K562 (cell line): ENCODE data around the gene CLNK. TPM values are rescaled to one million over a fixed set of nuclear protein-coding genes. Genes with fewer than 3 reads are reported as not detected.

Experiments
- ATAC-seq: fragments of 200-7000 bp; cut with Tn5 transposase; 3 replicates; pipeline ENCODE4 v1.9.1; 2020; ENCODE audit warnings: moderate library complexity
- BruUV-seq: library from RNA; stranded (reverse); fragments of 400-500 nt; replicated peaks from 2 replicates; lab custom pipeline; 2021; lab: Mats Ljungman, UMichigan
- CTCF ChIA-PET: fragments of 300-600 bp; formaldehyde crosslinking; extraction: SDS; loops from one replicate; lab custom pipeline; 2021; ENCODE audit warnings: low intra/inter-chr PET ratio; lab: Yijun Ruan, JAX
- POLR2A ChIA-PET: fragments of 300-600, 350-650 bp; sonication (Branson Sonifier 250); formaldehyde crosslinking; extraction: SDS; loops from one replicate; lab custom pipeline; 2021; ENCODE audit warnings: antibody characterized with exemption, inconsistent platforms; lab: Yijun Ruan, JAX
- DNase-seq, 4 experiments: peaks; one replicate each; pipeline versions ENCODE4 v3.0.0 to v3.0.0-alpha.2; 2011 to 2018; ENCODE audit warnings: low spot score in 3 of 4, mixed read lengths in 3 of 4; ENCODE audit errors: extremely low read depth in 1 of 4
- FAIRE-seq: peaks from 2 replicates; lab custom pipeline; 2011; peaks lifted over from hg19 to GRCh38; lab: Jason Lieb, UNC
- H2AFZ ChIP-seq: 2 replicates; pipeline ENCODE4 v1.6.0; 2011; ENCODE audit warnings: low read depth, low read length, control low read depth, inconsistent platforms
- H3K27ac ChIP-seq: fragments of 200-600 bp; 3 replicates; pipeline ENCODE4 v1.8.0; 2011; ENCODE audit warnings: low read depth, mild to moderate bottlenecking, control low read depth, inconsistent platforms, low read length, moderate library complexity, mixed read lengths; ENCODE audit errors: extremely low read depth
- H3K27me3 ChIP-seq, 2 experiments: fragments of 300-600 bp in 1 of 2; 2 replicates in 1 of 2; 3 replicates in 1 of 2; pipeline versions ENCODE4 v1.6.0 to v1.8.0; 2011; ENCODE audit warnings: inconsistent platforms in 2 of 2, low read length in 2 of 2, mild to moderate bottlenecking in 1 of 2, mixed read lengths in 1 of 2, moderate library complexity in 1 of 2; ENCODE audit not compliant: control insufficient read depth in 2 of 2, insufficient read depth in 2 of 2
- H3K36me3 ChIP-seq: fragments of 300-600 bp; 3 replicates; pipeline ENCODE4 v1.8.0; 2011; ENCODE audit warnings: mild to moderate bottlenecking, low read length, inconsistent platforms; ENCODE audit not compliant: control insufficient read depth, insufficient read depth
- H3K4me1 ChIP-seq, 2 experiments: fragments of 200-600 bp in 1 of 2; replicated peaks in 1 of 2; 2 replicates in 1 of 2; 3 replicates in 1 of 2; pipeline versions ENCODE4 v1.5.1 to v1.8.0; 2011; ENCODE audit warnings: inconsistent platforms in 2 of 2, low read length in 2 of 2, mild to moderate bottlenecking in 1 of 2, mixed read lengths in 1 of 2, moderate library complexity in 1 of 2; ENCODE audit not compliant: control insufficient read depth in 2 of 2, insufficient read depth in 2 of 2
- H3K4me2 ChIP-seq: 2 replicates; pipeline ENCODE4 v1.6.1; 2011; ENCODE audit warnings: low read length, control low read depth, inconsistent platforms, mixed read lengths; ENCODE audit not compliant: insufficient read depth
- H3K4me3 ChIP-seq: fragments of 200-600 bp; sonication (generic), shearing (Covaris generic); 2 replicates; pipeline ENCODE4 v1.5.1; 2016; ENCODE audit warnings: control low read depth, inconsistent platforms
- H3K79me2 ChIP-seq: fragments of 200-600 bp; 3 replicates; pipeline ENCODE4 v1.8.0; 2011; ENCODE audit warnings: low read length, inconsistent platforms; ENCODE audit not compliant: control insufficient read depth, insufficient read depth
- H3K9ac ChIP-seq, 2 experiments: 2 replicates each; pipeline versions ENCODE4 v1.6.0 to v1.6.1; 2011; ENCODE audit warnings: low read depth in 2 of 2, low read length in 2 of 2, control low read depth in 1 of 2, inconsistent platforms in 1 of 2, mild to moderate bottlenecking in 1 of 2, mixed read lengths in 1 of 2; ENCODE audit not compliant: insufficient read depth in 1 of 2
- H3K9me1 ChIP-seq: one replicate; pipeline ENCODE4 v1.6.0; 2011; ENCODE audit warnings: inconsistent platforms, mild to moderate bottlenecking, low read length, moderate library complexity; ENCODE audit not compliant: control insufficient read depth, insufficient read depth
- H3K9me3 ChIP-seq: replicated peaks from 2 replicates; pipeline ENCODE4 v1.5.1; 2011; ENCODE audit warnings: low read depth, low read length, inconsistent platforms; ENCODE audit not compliant: control insufficient read depth, insufficient read depth
- H4K20me1 ChIP-seq: replicated peaks from 2 replicates; pipeline ENCODE4 v1.6.1; 2011; ENCODE audit warnings: low read length, inconsistent platforms, mixed read lengths; ENCODE audit not compliant: control insufficient read depth, insufficient read depth
- MAFG ChIP-seq: fragments of 450-650 bp; conservative IDR thresholded peaks from 2 replicates; pipeline ENCODE4 v1.6.1; 2016; ENCODE audit warnings: missing genetic modification characterization, missing compliant biosample characterization
- NCOA2 ChIP-seq, 2 experiments: fragments of 450-650 bp; IDR thresholded peaks; 2 replicates each; pipeline ENCODE4 v1.6.1; 2018; ENCODE audit warnings: mild to moderate bottlenecking in 2 of 2, moderate library complexity in 1 of 2; ENCODE audit not compliant: partially characterized antibody in 2 of 2
- RCOR1 ChIP-seq, 2 experiments: IDR thresholded peaks; 2 replicates each; pipeline ENCODE4 v1.6.1; 2012; ENCODE audit warnings: low read depth in 2 of 2, low read length in 2 of 2, borderline replicate concordance in 1 of 2, improper control_type of control experiment in 1 of 2
- ZNF79 ChIP-seq: fragments of 250-450 bp; sonication (Bioruptor Pico); IDR thresholded peaks from 2 replicates; pipeline ENCODE4 v1.4.0; 2020; ENCODE audit warnings: low read depth, mild to moderate bottlenecking, moderate library complexity
- WGBS: fragments of 100-300 bp; shearing (Covaris generic); methylation state at CpG from one replicate; pipeline ENCODE4 v1.1.6; 2016; ENCODE audit warnings: low coverage, mixed read lengths; ENCODE audit not compliant: insufficient coverage; ENCODE audit errors: missing lambda C conversion rate; 5-methylcytosine and 5-hydroxymethylcytosine counted together
- in situ Hi-C: fragments of 300-500 bp; cut with MboI; formaldehyde crosslinking; loops from 4 replicates; pipeline ENCODE4 v1.15.0; 2018; ENCODE audit warnings: inconsistent platforms, mixed read lengths
- intact Hi-C: fragments of 100-400 bp; cut with micrococcal nuclease; formaldehyde crosslinking; loops from 2 replicates; pipeline ENCODE4 v1.14.2; 2022
- polyA plus RNA-seq, 8 experiments: library from polyadenylated mRNA; depleted of rRNA in 4 of 8; stranded (reverse) in 5 of 8; unstranded in 3 of 8; fragments of >200 nt; fragmentation: Nextera tagmentation in 2 of 8; fragmentation: Illumina TruSeq in 1 of 8; extraction: Ambion mirVana in 2 of 8; extraction: Trizol in 1 of 8; gene quantifications; 2 replicates each; pipeline versions ENCODE4 v1.2.1 to v1.2.3, GENCODE V29; 2011 to 2014; ENCODE audit warnings: inconsistent platforms in 1 of 8, missing spikeins in 1 of 8
- total RNA-seq, 7 experiments: library from RNA; depleted of rRNA in 6 of 7; stranded (reverse); fragments of >200 nt in 6 of 7; fragmentation: Illumina TruSeq in 2 of 7; extraction: Trizol in 2 of 7; gene quantifications; 2 replicates each; pipeline versions ENCODE4 v1.2.1 to v1.2.3, GENCODE V29; 2011 to 2021; ENCODE audit warnings: low replicate concordance in 1 of 7
- TF ChIP-seq, protein P1 (sequence below): IDR thresholded peaks from 2 replicates; pipeline ENCODE4 v1.6.1; 2016; ENCODE audit warnings: missing genetic modification characterization, missing compliant biosample characterization
- TF ChIP-seq, protein P2 (sequence below), 3 experiments: IDR thresholded peaks in 2 of 3; conservative IDR thresholded peaks in 1 of 3; 2 replicates each; pipeline ENCODE4 v1.5.1; 2011 to 2012; ENCODE audit warnings: low read length in 3 of 3, mild to moderate bottlenecking in 3 of 3, control low read depth in 2 of 3, improper control_type of control experiment in 1 of 3, inconsistent platforms in 1 of 3, low read depth in 1 of 3, mixed read lengths in 1 of 3, moderate library complexity in 1 of 3; ENCODE audit not compliant: insufficient read depth in 2 of 3
- TF ChIP-seq, protein P3 (sequence below): fragments of 150-350 bp; IDR thresholded peaks from 2 replicates; pipeline ENCODE4 v1.6.1; 2014; ENCODE audit warnings: low read depth, mild to moderate bottlenecking, low read length, borderline replicate concordance

CLNK gene
- total and polyA plus RNA-seq, 9 of the 15 experiments (the other 6 are each of a cell fraction or from before 2014, with no cell fraction given): not detected

DNA sequence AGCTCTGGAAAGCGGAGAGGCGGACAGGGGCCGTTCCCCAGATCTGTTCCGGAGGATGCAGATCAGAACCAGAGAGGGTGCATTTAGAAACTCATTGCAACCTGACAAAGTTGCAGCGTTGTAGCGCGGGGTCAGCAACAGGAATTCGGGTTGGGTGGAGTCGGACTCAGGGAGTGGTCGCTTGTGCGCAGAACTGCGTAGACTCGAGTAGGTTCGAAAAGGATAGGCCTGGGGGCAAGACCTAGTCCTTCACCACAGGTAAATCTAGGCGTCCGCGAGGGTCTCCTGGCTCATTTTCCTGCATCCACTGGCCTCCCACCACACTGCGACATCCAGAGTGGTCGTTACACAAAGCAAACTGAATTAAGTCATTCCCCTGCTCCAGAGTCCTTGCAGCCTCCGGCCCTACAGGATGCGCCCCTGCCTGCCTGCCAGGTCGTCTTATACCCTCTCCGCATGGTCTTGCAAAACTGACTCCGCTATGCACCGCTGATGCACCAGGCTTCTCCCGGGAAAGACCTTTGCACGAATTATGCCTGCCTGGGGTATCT is 222.6 kb downstream of the CLNK start (continued):
- TF ChIP-seq, protein P1, sequence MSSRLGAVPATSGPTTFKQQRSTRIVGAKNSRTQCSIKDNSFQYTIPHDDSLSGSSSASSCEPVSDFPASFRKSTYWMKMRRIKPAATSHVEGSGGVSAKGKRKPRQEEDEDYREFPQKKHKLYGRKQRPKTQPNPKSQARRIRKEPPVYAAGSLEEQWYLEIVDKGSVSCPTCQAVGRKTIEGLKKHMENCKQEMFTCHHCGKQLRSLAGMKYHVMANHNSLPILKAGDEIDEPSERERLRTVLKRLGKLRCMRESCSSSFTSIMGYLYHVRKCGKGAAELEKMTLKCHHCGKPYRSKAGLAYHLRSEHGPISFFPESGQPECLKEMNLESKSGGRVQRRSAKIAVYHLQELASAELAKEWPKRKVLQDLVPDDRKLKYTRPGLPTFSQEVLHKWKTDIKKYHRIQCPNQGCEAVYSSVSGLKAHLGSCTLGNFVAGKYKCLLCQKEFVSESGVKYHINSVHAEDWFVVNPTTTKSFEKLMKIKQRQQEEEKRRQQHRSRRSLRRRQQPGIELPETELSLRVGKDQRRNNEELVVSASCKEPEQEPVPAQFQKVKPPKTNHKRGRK (tag): no peak
- no peak for TF ChIP-seq NCOA2 (IDR thresholded peaks at IDR 0.05; ENCODE audit: partially characterized antibody in 2 of 2)

DNA sequence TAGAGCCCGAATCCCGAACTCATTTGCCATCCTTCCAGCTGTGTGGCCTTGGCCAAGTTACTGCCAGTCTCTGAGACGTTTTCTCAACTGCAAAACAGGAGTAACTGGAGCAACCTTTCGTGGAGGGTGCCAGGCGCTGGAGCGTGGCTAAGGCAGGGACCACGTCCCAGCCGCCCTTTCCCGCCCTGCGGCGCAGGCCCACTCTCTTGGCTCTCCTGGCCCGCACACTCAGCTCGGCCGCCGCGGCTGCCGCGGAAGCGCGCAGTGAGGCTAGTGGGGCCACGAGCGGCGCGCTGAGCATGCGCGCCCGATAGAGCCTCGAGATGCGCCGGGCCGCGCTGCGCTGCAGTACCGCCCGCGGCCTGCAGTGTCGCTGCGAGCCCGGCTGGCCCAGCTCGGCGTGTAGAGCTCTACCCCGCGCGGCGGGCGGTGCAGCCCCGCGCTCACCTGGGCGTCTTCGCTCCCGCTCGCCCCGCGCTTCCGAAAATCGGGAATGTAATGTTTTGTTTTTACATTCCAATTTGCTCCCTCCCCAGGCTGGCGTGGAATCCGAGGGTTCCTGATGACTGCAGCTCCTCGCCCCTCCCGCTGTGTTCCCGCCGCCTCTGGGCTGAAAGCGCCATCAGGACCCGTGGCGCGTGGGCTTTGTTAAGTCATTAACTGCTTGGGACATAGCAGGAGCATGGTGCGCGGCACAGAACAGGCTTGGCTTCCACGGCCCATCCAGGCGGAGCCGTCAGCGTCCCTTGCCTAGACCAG is 223.3 kb downstream of the CLNK start:
- FAIRE-seq: no peak
- intact Hi-C loops (loop anchor here (5.0 kb wide), 1 partner anchor 66 kb away; no protein-coding TSS in a partner anchor), in situ Hi-C loops (loop anchor here (10.0 kb wide), 1 partner anchor 64 kb away; no protein-coding TSS in a partner anchor)
- TF ChIP-seq, protein P2, sequence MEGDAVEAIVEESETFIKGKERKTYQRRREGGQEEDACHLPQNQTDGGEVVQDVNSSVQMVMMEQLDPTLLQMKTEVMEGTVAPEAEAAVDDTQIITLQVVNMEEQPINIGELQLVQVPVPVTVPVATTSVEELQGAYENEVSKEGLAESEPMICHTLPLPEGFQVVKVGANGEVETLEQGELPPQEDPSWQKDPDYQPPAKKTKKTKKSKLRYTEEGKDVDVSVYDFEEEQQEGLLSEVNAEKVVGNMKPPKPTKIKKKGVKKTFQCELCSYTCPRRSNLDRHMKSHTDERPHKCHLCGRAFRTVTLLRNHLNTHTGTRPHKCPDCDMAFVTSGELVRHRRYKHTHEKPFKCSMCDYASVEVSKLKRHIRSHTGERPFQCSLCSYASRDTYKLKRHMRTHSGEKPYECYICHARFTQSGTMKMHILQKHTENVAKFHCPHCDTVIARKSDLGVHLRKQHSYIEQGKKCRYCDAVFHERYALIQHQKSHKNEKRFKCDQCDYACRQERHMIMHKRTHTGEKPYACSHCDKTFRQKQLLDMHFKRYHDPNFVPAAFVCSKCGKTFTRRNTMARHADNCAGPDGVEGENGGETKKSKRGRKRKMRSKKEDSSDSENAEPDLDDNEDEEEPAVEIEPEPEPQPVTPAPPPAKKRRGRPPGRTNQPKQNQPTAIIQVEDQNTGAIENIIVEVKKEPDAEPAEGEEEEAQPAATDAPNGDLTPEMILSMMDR (IDR thresholded peaks at IDR 0.05 in 2 of 3, conservative IDR thresholded peaks at IDR 0.05 in 1 of 3; ENCODE audit: insufficient read depth in 2 of 3, low read depth in 1 of 3, low read length in 3 of 3): peak; percentile 78 to 87 (median 84)
- TF ChIP-seq RCOR1 (IDR thresholded peaks at IDR 0.05; ENCODE audit: borderline replicate concordance in 1 of 2, low read depth in 2 of 2, low read length in 2 of 2) (peak in 1 of 2 experiments; percentile 65; a peak in 2 of 4 replicates), ZNF79 (no peak), MAFG (no peak)
- TF ChIP-seq, protein P3, sequence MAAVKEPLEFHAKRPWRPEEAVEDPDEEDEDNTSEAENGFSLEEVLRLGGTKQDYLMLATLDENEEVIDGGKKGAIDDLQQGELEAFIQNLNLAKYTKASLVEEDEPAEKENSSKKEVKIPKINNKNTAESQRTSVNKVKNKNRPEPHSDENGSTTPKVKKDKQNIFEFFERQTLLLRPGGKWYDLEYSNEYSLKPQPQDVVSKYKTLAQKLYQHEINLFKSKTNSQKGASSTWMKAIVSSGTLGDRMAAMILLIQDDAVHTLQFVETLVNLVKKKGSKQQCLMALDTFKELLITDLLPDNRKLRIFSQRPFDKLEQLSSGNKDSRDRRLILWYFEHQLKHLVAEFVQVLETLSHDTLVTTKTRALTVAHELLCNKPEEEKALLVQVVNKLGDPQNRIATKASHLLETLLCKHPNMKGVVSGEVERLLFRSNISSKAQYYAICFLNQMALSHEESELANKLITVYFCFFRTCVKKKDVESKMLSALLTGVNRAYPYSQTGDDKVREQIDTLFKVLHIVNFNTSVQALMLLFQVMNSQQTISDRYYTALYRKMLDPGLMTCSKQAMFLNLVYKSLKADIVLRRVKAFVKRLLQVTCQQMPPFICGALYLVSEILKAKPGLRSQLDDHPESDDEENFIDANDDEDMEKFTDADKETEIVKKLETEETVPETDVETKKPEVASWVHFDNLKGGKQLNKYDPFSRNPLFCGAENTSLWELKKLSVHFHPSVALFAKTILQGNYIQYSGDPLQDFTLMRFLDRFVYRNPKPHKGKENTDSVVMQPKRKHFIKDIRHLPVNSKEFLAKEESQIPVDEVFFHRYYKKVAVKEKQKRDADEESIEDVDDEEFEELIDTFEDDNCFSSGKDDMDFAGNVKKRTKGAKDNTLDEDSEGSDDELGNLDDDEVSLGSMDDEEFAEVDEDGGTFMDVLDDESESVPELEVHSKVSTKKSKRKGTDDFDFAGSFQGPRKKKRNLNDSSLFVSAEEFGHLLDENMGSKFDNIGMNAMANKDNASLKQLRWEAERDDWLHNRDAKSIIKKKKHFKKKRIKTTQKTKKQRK: no peak

More for the DNA sequence above, 223.3 kb downstream of the CLNK start:
- H3K9me3 ChIP-seq: no peaks in the 10 kb centered on the region; the same call in 1 of the 2 replicates
- peak overlapping the region; percentile 93 for H3K4me2 ChIP-seq
- no peaks in the 10 kb centered on the region for H3K27me3 ChIP-seq
- ATAC-seq (peak; percentile 73), DNase-seq (peak; percentile 83 to 87 (median 84))
- no peaks in the 10 kb centered on the region for H3K9me1 ChIP-seq
- peak overlapping the region; percentile 90 for H2AFZ ChIP-seq
- H3K27ac ChIP-seq: peak overlapping the region; percentile 86
- H3K36me3 ChIP-seq: peaks cover 7% of the 10 kb centered on the region; the same call in 1 of the 3 replicates
- BruUV-seq: no TSS peak
- 41% methylated on average over 60 of the region's 72 CpGs for WGBS
- peak overlapping the region; percentile 60 to 92 for H3K9ac ChIP-seq
- peaks cover 9 to 30% of the 10 kb centered on the region in 2 experiments; a peak in 4 of 5 replicates for H3K4me1 ChIP-seq
- ChIA-PET CTCF (interaction anchor here (0.7 kb wide), 1 partner anchor 77 kb away, joined by 3 read pairs; no protein-coding TSS in a partner anchor), POLR2A (interaction anchor here (0.5 to 2.2 kb wide), 10 partner anchors 10 to 345 kb away, joined by 3 to 12 read pairs (median 3); partner anchors contain the start of gene WDR1)
- H4K20me1 ChIP-seq: no peaks in the 10 kb centered on the region
- peak overlapping the region; percentile 52 for H3K4me3 ChIP-seq
- H3K79me2 ChIP-seq: peaks cover 48% of the 10 kb centered on the region
